Activated CD8-positive, alpha-beta memory T cell treated with anti-CD3 and anti-CD28 coated beads, Interleukin-2, amount 50 U/mL, for 1 hour (primary cell): ENCODE data around the gene RIMKLA.

Experiments used
- DNase-seq: peaks from one replicate; pipeline ENCODE4 v3.0.0-alpha.2; 2020; ENCODE audit errors: extremely low read depth

Gene RIMKLA

GRCh38 chr1:42427240-42427639 is 46.6 kb downstream of the RIMKLA start:
- no peak for DNase-seq

GRCh38 chr1:42429603-42430002 is 49.0 kb downstream of the RIMKLA start:
- DNase-seq = no peak

- DNase-seq = no peak
Measured at GRCh38 chr1:42430286-42431135, 49.9 kb downstream of the RIMKLA start.

- DNase-seq = no peak
Measured at GRCh38 chr1:42431514-42431913, 50.9 kb downstream of the RIMKLA start.

GRCh38 chr1:42432714-42433113 is 52.1 kb downstream of the RIMKLA start:
- DNase-seq = no peak

- DNase-seq = no peak
Measured at GRCh38 chr1:42433369-42433768, 52.8 kb downstream of the RIMKLA start.

GRCh38 chr1:42434340-42434739 is 53.7 kb downstream of the RIMKLA start:
- no peak for DNase-seq

GRCh38 chr1:42439940-42440339 is 59.3 kb downstream of the RIMKLA start:
- no peak for DNase-seq

GRCh38 chr1:42442662-42443061 is 62.1 kb downstream of the RIMKLA start:
- no peak for DNase-seq

GRCh38 chr1:42449256-42449655 is 68.7 kb downstream of the RIMKLA start:
- DNase-seq = no peak

- no peak for DNase-seq
Measured at GRCh38 chr1:42450061-42450460, 69.5 kb downstream of the RIMKLA start.

- DNase-seq = no peak
Measured at GRCh38 chr1:42453386-42453785, 72.8 kb downstream of the RIMKLA start.

GRCh38 chr1:42454403-42454802 is 73.8 kb downstream of the RIMKLA start:
- DNase-seq = no peak

- peak; percentile 85 for DNase-seq
Measured at GRCh38 chr1:42456010-42456753, 75.6 kb downstream of the RIMKLA start, which contains the start of the genes PPCS and ZMYND12. Gene PPCS, plus strand, starts transcription at chr1:42456543. Its CDS starts 23 bp downstream, at chr1:42456566. Gene ZMYND12, minus strand, starts transcription at chr1:42456022. Its CDS starts 25 bp downstream, at chr1:42455997.

- DNase-seq = peak; percentile 16
Measured at GRCh38 chr1:42456754-42457089, 76.1 kb downstream of the RIMKLA start.

- no peak for DNase-seq
Measured at GRCh38 chr1:42461196-42461595, 80.6 kb downstream of the RIMKLA start.

GRCh38 chr1:42462828-42463763 is 82.5 kb downstream of the RIMKLA start, which contains the start of gene CCDC30:
Gene CCDC30, plus strand, starts transcription at chr1:42463286. Its CDS starts 17,266 bp downstream, at chr1:42480552.
- DNase-seq = peak; percentile 98

GRCh38 chr1:42463921-42464320 is 83.3 kb downstream of the RIMKLA start:
- DNase-seq = no peak

- no peak for DNase-seq
Measured at GRCh38 chr1:42466030-42466429, 85.4 kb downstream of the RIMKLA start.

- no peak for DNase-seq
Measured at GRCh38 chr1:42469727-42470126, 89.1 kb downstream of the RIMKLA start.
